Smooth muscle cell (in vitro differentiated cells): Measurements from ENCODE around the gene MPRIP. TPM values are rescaled to one million over a fixed set of nuclear protein-coding genes. Genes with fewer than 3 reads are reported as not detected.

Experiments used
- DNase-seq: peaks from one replicate; lab custom pipeline; 2025; ENCODE audit not compliant: unreplicated experiment; lab: John Stamatoyannopoulos, UW
- H2AFZ ChIP-seq: fragments of 200-600 bp; sonication (generic); 2 replicates; pipeline ENCODE4 v1.6.0; 2016; ENCODE audit warnings: antibody characterized with exemption, low read depth, mild to moderate bottlenecking
- H3F3A ChIP-seq: fragments of 200-600 bp; sonication (generic); 2 replicates; pipeline ENCODE4 v1.6.0; 2017; ENCODE audit warnings: antibody characterized with exemption, low read depth
- H3K27ac ChIP-seq: fragments of 200-600 bp; sonication (generic); 2 replicates; pipeline ENCODE4 v1.5.1; 2016; ENCODE audit warnings: low read depth, mild to moderate bottlenecking
- H3K27me3 ChIP-seq: fragments of 200-600 bp; sonication (generic); 2 replicates; pipeline ENCODE4 v1.6.1; 2016; ENCODE audit warnings: low read depth, mild to moderate bottlenecking
- H3K36me3 ChIP-seq: fragments of 200-600 bp; sonication (generic); 2 replicates; pipeline ENCODE4 v1.5.1; 2016; ENCODE audit warnings: low read depth
- H3K4me1 ChIP-seq: fragments of 200-600 bp; sonication (generic); 2 replicates; pipeline ENCODE4 v1.5.1; 2016; ENCODE audit warnings: low read depth
- H3K4me2 ChIP-seq: fragments of 200-600 bp; sonication (generic); 2 replicates; pipeline ENCODE4 v1.6.0; 2016; ENCODE audit warnings: mild to moderate bottlenecking
- H3K4me3 ChIP-seq: fragments of 200-600 bp; sonication (generic); 2 replicates; pipeline ENCODE4 v1.5.1; 2016; ENCODE audit warnings: mild to moderate bottlenecking
- H3K79me2 ChIP-seq: fragments of 200-600 bp; sonication (generic); 2 replicates; pipeline ENCODE4 v1.6.0; 2016; ENCODE audit warnings: low read depth, mild to moderate bottlenecking
- H3K9ac ChIP-seq: fragments of 200-600 bp; sonication (generic); 2 replicates; pipeline ENCODE4 v1.6.0; 2016; ENCODE audit warnings: low read depth
- H3K9me3 ChIP-seq: fragments of 200-600 bp; sonication (generic); replicated peaks from 2 replicates; pipeline ENCODE4 v1.5.1; 2016; ENCODE audit warnings: low read depth
- H4K20me1 ChIP-seq: fragments of 200-600 bp; sonication (generic); 2 replicates; pipeline ENCODE4 v1.6.0; 2016; ENCODE audit warnings: low read depth
- CTCF ChIP-seq: fragments of 200-600 bp; sonication (generic); IDR thresholded peaks from 2 replicates; pipeline ENCODE4 v1.5.1; 2017; ENCODE audit warnings: borderline replicate concordance, mild to moderate bottlenecking, antibody characterized with exemption; ENCODE audit not compliant: insufficient read depth, poor library complexity, severe bottlenecking
- WGBS: methylation state at CpG from one replicate; pipeline ENCODE4 v1.1.7; 2016; ENCODE audit warnings: low lambda C conversion rate; 5-methylcytosine and 5-hydroxymethylcytosine counted together
- polyA plus RNA-seq: library from polyadenylated mRNA; unstranded; fragments of >200 nt; fragmentation: Nextera tagmentation; extraction: Ambion mirVana; gene quantifications from 2 replicates; pipeline ENCODE4 v1.2.1, GENCODE V29; 2016
- total RNA-seq: library from RNA; depleted of rRNA; stranded (reverse); fragments of >200 nt; gene quantifications from 2 replicates; pipeline ENCODE4 v1.2.3, GENCODE V29; 2014

MPRIP gene
- total and polyA plus RNA-seq, 2 experiments from 2014 or later, result 58.8 to 69.3 TPM

GRCh38 chr17:17167986-17168385, 125.7 kb downstream of the MPRIP start:
- H4K20me1 ChIP-seq, result peaks cover 27% of the 10 kb centered on the region

GRCh38 chr17:17168401-17168800, 126.1 kb downstream of the MPRIP start:
- DNase-seq, result no peak
- Histone ChIP-seq H3K9me3 (no peaks in the 10 kb centered on the region), H2AFZ (no peak overlapping the region), H3K9ac (no peak overlapping the region), H3F3A (no peaks in the 10 kb centered on the region), H3K4me3 (no peak overlapping the region), H3K4me1 (no peaks in the 10 kb centered on the region), H3K79me2 (no peaks in the 10 kb centered on the region), H3K36me3 (peaks cover 8% of the 10 kb centered on the region), H4K20me1 (peaks cover 24% of the 10 kb centered on the region), H3K4me2 (no peak overlapping the region), H3K27ac (no peak overlapping the region), H3K27me3 (no peaks in the 10 kb centered on the region)
- 97% methylated on average over 5 of the region's 5 CpGs for WGBS
- TF ChIP-seq CTCF, result no peak

More at GRCh38 chr17:17167986-17168385, 125.7 kb downstream of the MPRIP start:
- Histone ChIP-seq H3K36me3 (peaks cover 8% of the 10 kb centered on the region), H3K4me1 (no peaks in the 10 kb centered on the region), H3K9me3 (no peaks in the 10 kb centered on the region), H3K9ac (no peak overlapping the region), H3F3A (no peaks in the 10 kb centered on the region), H3K4me2 (no peak overlapping the region), H2AFZ (no peak overlapping the region), H3K79me2 (no peaks in the 10 kb centered on the region), H3K4me3 (no peak overlapping the region), H3K27me3 (no peaks in the 10 kb centered on the region), H3K27ac (no peak overlapping the region)
- WGBS, result 96% methylated on average over 10 of the region's 10 CpGs
- no peak for DNase-seq
- TF ChIP-seq CTCF, result no peak

GRCh38 chr17:17169396-17169795, 127.1 kb downstream of the MPRIP start:
- WGBS, result 90% methylated on average over 4 of the region's 4 CpGs
- peaks cover 24% of the 10 kb centered on the region for H4K20me1 ChIP-seq
- TF ChIP-seq CTCF, result no peak
- no peak overlapping the region for H3K27ac ChIP-seq
- H3K79me2 ChIP-seq, result no peaks in the 10 kb centered on the region
- H2AFZ ChIP-seq, result no peak overlapping the region
- DNase-seq, result no peak
- no peaks in the 10 kb centered on the region for H3K4me1 ChIP-seq
- H3F3A ChIP-seq, result no peaks in the 10 kb centered on the region
- no peak overlapping the region for H3K4me3 ChIP-seq
- no peak overlapping the region for H3K9ac ChIP-seq
- no peak overlapping the region for H3K4me2 ChIP-seq
- H3K36me3 ChIP-seq, result peaks cover 8% of the 10 kb centered on the region
- H3K9me3 ChIP-seq, result no peaks in the 10 kb centered on the region
- H3K27me3 ChIP-seq, result no peaks in the 10 kb centered on the region

- WGBS, result 79% methylated on average over 9 of the region's 9 CpGs
- Histone ChIP-seq H3K79me2 (no peaks in the 10 kb centered on the region), H3K36me3 (peaks cover 3% of the 10 kb centered on the region), H3K9me3 (no peaks in the 10 kb centered on the region), H4K20me1 (peaks cover 24% of the 10 kb centered on the region), H3K4me1 (no peaks in the 10 kb centered on the region), H3F3A (no peaks in the 10 kb centered on the region), H3K4me3 (no peak overlapping the region), H2AFZ (no peak overlapping the region), H3K4me2 (no peak overlapping the region), H3K9ac (no peak overlapping the region), H3K27ac (no peak overlapping the region), H3K27me3 (no peaks in the 10 kb centered on the region)
- DNase-seq, result no peak
- no peak for TF ChIP-seq CTCF
Measured at GRCh38 chr17:17170346-17170985, 128.2 kb downstream of the MPRIP start.
